AG10803 (cell line): Measurements from ENCODE around the gene SLC35F3.

Experiments
- DNase-seq: peaks from one replicate; pipeline ENCODE4 v3.0.0; 2010; ENCODE audit warnings: low read depth
- H3K4me3 ChIP-seq: 2 replicates; pipeline ENCODE4 v1.5.1; 2011; ENCODE audit warnings: mild to moderate bottlenecking, low read length, control low read depth
- CTCF ChIP-seq: conservative IDR thresholded peaks from 2 replicates; pipeline ENCODE4 v1.5.1; 2011; ENCODE audit warnings: mild to moderate bottlenecking, low read length, control low read depth, inconsistent platforms

The SLC35F3 gene

GRCh38 chr1:234014208-234014607 is 109.7 kb downstream of the SLC35F3 start:
- no peak overlapping the region for H3K4me3 ChIP-seq

GRCh38 chr1:234018816-234019215 is 114.3 kb downstream of the SLC35F3 start:
- no peak for DNase-seq
- H3K4me3 ChIP-seq: no peak overlapping the region
- no peak for TF ChIP-seq CTCF

More at GRCh38 chr1:234014208-234014607, 109.7 kb downstream of the SLC35F3 start:
- DNase-seq: no peak
- no peak for TF ChIP-seq CTCF

- no peak overlapping the region for H3K4me3 ChIP-seq
- no peak for DNase-seq
- TF ChIP-seq CTCF: no peak
Observed at GRCh38 chr1:234019387-234019786, 114.9 kb downstream of the SLC35F3 start.

- DNase-seq: no peak
- no peak for TF ChIP-seq CTCF
- no peak overlapping the region for H3K4me3 ChIP-seq
Observed at GRCh38 chr1:234022302-234022701, 117.8 kb downstream of the SLC35F3 start.

GRCh38 chr1:234039603-234040002 is 135.1 kb downstream of the SLC35F3 start:
- TF ChIP-seq CTCF: no peak
- DNase-seq: no peak
- H3K4me3 ChIP-seq: no peak overlapping the region

- no peak for TF ChIP-seq CTCF
- DNase-seq: no peak
- H3K4me3 ChIP-seq: no peak overlapping the region
Observed at GRCh38 chr1:234040446-234041317, 136.2 kb downstream of the SLC35F3 start.

- TF ChIP-seq CTCF: no peak
- no peak for DNase-seq
- H3K4me3 ChIP-seq: no peak overlapping the region
Observed at GRCh38 chr1:234044079-234044478, 139.6 kb downstream of the SLC35F3 start.
